CD4-positive, alpha-beta memory T cell (primary cell): Measurements from ENCODE around the gene SAPCD1. TPM values are rescaled to one million over a fixed set of nuclear protein-coding genes. Genes with fewer than 3 reads are reported as not detected.
A peak's percentile ranks its signal among the peaks of the same experiment; 100 is the strongest.

Experiments used
- CTCF ChIA-PET: fragments of 350-600 bp; sonication (Branson Sonifier 250); formaldehyde crosslinking; loops from one replicate; lab custom pipeline; 2021; ENCODE audit warnings: inconsistent platforms; ENCODE audit not compliant: partially characterized antibody; lab: Charles Lee
- POLR2A ChIA-PET: fragments of 350-600 bp; sonication (Branson Sonifier 250); formaldehyde crosslinking; loops from one replicate; lab custom pipeline; 2021; ENCODE audit not compliant: partially characterized antibody; lab: Charles Lee
- DNase-seq, 5 donors: peaks; one replicate each; pipeline versions ENCODE4 v3.0.0 to v3.0.0-alpha.2; 2020 to 2022; ENCODE audit warnings: mixed read lengths in 1 of 5
- H3K27ac ChIP-seq: one replicate; pipeline ENCODE4 v1.7.0; 2013; ENCODE audit warnings: low read depth, low read length
- H3K27me3 ChIP-seq: 2 replicates; pipeline ENCODE4 v1.7.0; 2013; ENCODE audit warnings: mild to moderate bottlenecking, low read length, moderate library complexity; ENCODE audit not compliant: insufficient read depth
- H3K36me3 ChIP-seq: 2 replicates; pipeline ENCODE4 v1.7.0; 2013; ENCODE audit warnings: mild to moderate bottlenecking, low read length, moderate library complexity; ENCODE audit not compliant: insufficient read depth
- H3K4me1 ChIP-seq: 2 replicates; pipeline ENCODE4 v1.7.0; 2013; ENCODE audit warnings: mild to moderate bottlenecking, low read length, moderate library complexity; ENCODE audit not compliant: insufficient read depth
- H3K4me3 ChIP-seq, 2 donors: one replicate each; pipeline ENCODE4 v1.7.0; 2013; ENCODE audit warnings: low read length in 2 of 2, mild to moderate bottlenecking in 1 of 2
- H3K9me3 ChIP-seq, 2 donors: one replicate each; pipeline ENCODE4 v1.7.0; 2013; ENCODE audit warnings: low read length in 2 of 2, control low read depth in 1 of 2; ENCODE audit not compliant: control insufficient read depth in 1 of 2
- H3K27ac Mint-ChIP-seq, 7 donors: one replicate each; pipeline ENCODE4 v1.8.0; 2020 to 2021; ENCODE audit warnings: mixed read lengths in 7 of 7, mild to moderate bottlenecking in 6 of 7, inconsistent platforms in 3 of 7, moderate library complexity in 3 of 7
- H3K27me3 Mint-ChIP-seq, 2 donors: one replicate each; pipeline ENCODE4 v1.8.0; 2020 to 2021; ENCODE audit warnings: mixed read lengths in 2 of 2
- H3K36me3 Mint-ChIP-seq, 2 donors: one replicate each; pipeline ENCODE4 v1.8.0; 2020 to 2021; ENCODE audit warnings: mixed read lengths in 2 of 2, inconsistent platforms in 1 of 2, mild to moderate bottlenecking in 1 of 2
- H3K4me1 Mint-ChIP-seq, 4 donors: one replicate each; pipeline ENCODE4 v1.8.0; 2020 to 2021; ENCODE audit warnings: mixed read lengths in 4 of 4, mild to moderate bottlenecking in 1 of 4
- H3K4me3 Mint-ChIP-seq, 8 donors: one replicate each; pipeline ENCODE4 v1.8.0; 2020 to 2021; ENCODE audit warnings: mixed read lengths in 8 of 8, mild to moderate bottlenecking in 7 of 8, moderate library complexity in 6 of 8, inconsistent platforms in 3 of 8
- H3K9me3 Mint-ChIP-seq, 8 donors: one replicate each; pipeline ENCODE4 v1.8.0; 2020 to 2021; ENCODE audit warnings: mixed read lengths in 8 of 8, mild to moderate bottlenecking in 5 of 8, inconsistent platforms in 3 of 8, moderate library complexity in 1 of 8
- intact Hi-C: fragments of 100-400 bp; cut with micrococcal nuclease; formaldehyde crosslinking; loops from one replicate; pipeline ENCODE4 v1.15.1; 2023
- polyA plus RNA-seq, 2 donors: library from polyadenylated mRNA; unstranded; fragments of 300-500 nt; fragmentation: Illumina TruSeq; gene quantifications; one replicate each; pipeline ENCODE4 v1.2.3, GENCODE V29; 2021
- total RNA-seq, 2 experiments: library from RNA; stranded (reverse); gene quantifications; one replicate each; pipeline ENCODE4 v1.2.3, GENCODE V29; 2021

SAPCD1 gene
- total and polyA plus RNA-seq, 4 experiments from 2014 or later = 0.89 to 3.7 (median 2.7) TPM; not detected in 1

DNA sequence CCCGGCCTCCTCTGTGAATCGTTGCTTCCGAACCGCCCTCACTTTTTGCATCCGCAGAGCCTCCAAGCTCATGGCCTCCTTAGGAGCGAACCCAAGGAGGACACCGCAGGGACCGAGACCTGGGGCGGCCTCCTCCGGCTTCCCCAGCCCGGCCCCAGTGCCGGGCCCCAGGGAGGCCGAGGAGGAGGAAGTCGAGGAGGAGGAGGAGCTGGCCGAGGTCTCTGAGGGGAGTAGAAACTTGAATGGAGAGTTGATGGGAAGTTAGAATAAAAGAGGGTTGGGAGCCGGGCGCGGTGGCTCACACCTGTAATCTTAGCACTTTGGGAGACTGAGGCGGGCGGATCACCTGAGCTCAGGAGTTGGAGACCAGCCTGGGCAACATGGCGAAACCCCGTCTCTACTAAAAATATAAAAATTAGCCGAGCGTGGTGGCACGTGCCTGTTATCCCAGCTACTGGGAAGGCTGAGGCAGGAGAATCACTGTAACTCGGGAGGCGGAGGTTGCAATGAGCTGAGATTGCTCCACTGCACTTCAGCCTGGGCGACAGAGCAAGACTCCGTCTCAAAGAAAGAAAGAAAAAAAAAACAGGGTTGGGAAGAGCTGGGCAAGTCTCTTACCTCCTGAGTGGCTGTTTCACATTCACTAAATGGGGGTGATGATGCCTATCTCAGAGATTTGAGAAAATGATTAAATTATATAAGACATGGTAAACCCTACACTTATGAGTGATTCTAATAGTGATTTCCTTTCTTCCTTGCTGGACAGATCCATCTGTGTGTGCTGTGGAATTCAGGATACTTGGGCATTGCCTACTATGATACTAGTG, 21.8 kb upstream of the SAPCD1 start:
- H3K36me3 ChIP-seq = no peaks in the 10 kb centered on the region
- H3K27ac ChIP-seq = peak overlapping the region; percentile 64
- H3K9me3 Mint-ChIP-seq = no peaks in the 10 kb centered on the region
- no peaks in the 10 kb centered on the region for H3K9me3 ChIP-seq
- H3K4me1 Mint-ChIP-seq = peaks cover 33 to 57% (median 47%) of the 10 kb centered on the region in 4 donors
- H3K4me1 ChIP-seq = peaks cover 42% of the 10 kb centered on the region
- H3K36me3 Mint-ChIP-seq = peaks cover 4 to 19% of the 10 kb centered on the region in 2 donors
- peak overlapping the region; percentile 82 for H3K4me3 ChIP-seq
- no peak for DNase-seq
- peak overlapping the region; percentile 86 to 99 (median 96) for H3K4me3 Mint-ChIP-seq
- intact Hi-C loops = no loop called here
- peak overlapping the region; percentile 94 to 97 (median 95) for H3K27ac Mint-ChIP-seq
- ChIA-PET CTCF (interaction anchor here (0.7 to 17.2 kb wide), 6 partner anchors 11 to 89 kb away, joined by 3 to 173 read pairs (median 12); partner anchors contain the start of genes HSPA1A, HSPA1B, HSPA1L and VWA7), POLR2A (interaction anchor here (0.6 to 8.9 kb wide), 19 partner anchors 13 to 450 kb away, joined by 3 to 81 read pairs (median 7); partner anchors contain the start of genes ABHD16A, BAG6, DDAH2 and GPANK1)
- H3K27me3 ChIP-seq = no peaks in the 10 kb centered on the region
- no peaks in the 10 kb centered on the region for H3K27me3 Mint-ChIP-seq

GRCh38 chr6:31741815-31742214, 20.6 kb upstream of the SAPCD1 start:
- intact Hi-C loops = no loop called here
- no peaks in the 10 kb centered on the region for H3K27me3 Mint-ChIP-seq
- Histone ChIP-seq H3K36me3 (no peaks in the 10 kb centered on the region), H3K4me3 (no peak overlapping the region), H3K4me1 (peaks cover 37% of the 10 kb centered on the region), H3K27me3 (no peaks in the 10 kb centered on the region), H3K9me3 (no peaks in the 10 kb centered on the region), H3K27ac (no peak overlapping the region)
- H3K4me3 Mint-ChIP-seq = peak overlapping the region in 7 of 8 donors; percentile 5 to 86 (median 58)
- H3K36me3 Mint-ChIP-seq = peaks cover 4 to 9% of the 10 kb centered on the region in 2 donors
- peak overlapping the region in 2 of 7 donors; percentile 77 to 94 for H3K27ac Mint-ChIP-seq
- ChIA-PET CTCF (interaction anchor here (3.3 to 17.2 kb wide), 2 partner anchors 31 to 49 kb away, joined by 15 to 173 read pairs; partner anchors contain the start of gene VWA7), POLR2A (interaction anchor here (0.9 to 1.0 kb wide), 2 partner anchors 54 to 57 kb away, joined by 3 read pairs; partner anchors contain the start of gene VARS1)
- no peak for DNase-seq
- no peaks in the 10 kb centered on the region for H3K9me3 Mint-ChIP-seq
- peaks cover 29 to 46% (median 38%) of the 10 kb centered on the region in 4 donors for H3K4me1 Mint-ChIP-seq

DNA sequence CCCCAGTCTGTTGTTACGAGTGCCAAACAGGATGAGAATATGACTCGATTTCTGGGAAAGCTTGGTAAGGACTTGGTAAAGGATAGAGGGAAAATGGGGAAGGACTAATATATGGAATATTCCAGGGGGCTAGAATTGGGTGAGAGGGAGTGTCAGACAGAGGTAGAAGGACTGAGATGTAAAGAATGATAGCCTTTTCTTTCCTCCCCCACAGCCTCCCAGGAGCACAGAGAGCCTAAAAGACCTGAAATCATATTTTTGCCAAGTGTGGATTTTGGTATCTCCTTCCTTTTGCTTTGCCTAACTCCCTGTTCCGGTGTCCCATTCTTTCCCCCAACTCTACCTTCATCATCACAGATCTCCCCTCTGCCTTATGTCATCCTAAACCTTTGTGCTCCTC, 19.6 kb upstream of the SAPCD1 start:
- Histone ChIP-seq H3K27me3 (no peaks in the 10 kb centered on the region), H3K9me3 (no peaks in the 10 kb centered on the region), H3K36me3 (no peaks in the 10 kb centered on the region), H3K27ac (no peak overlapping the region), H3K4me1 (peaks cover 27% of the 10 kb centered on the region), H3K4me3 (no peak overlapping the region)
- H3K4me1 Mint-ChIP-seq = peaks cover 20 to 38% (median 30%) of the 10 kb centered on the region in 4 donors
- no peak for DNase-seq
- ChIA-PET CTCF (no interaction called here), POLR2A (no interaction called here)
- H3K27me3 Mint-ChIP-seq = no peaks in the 10 kb centered on the region
- peaks cover 4 to 7% of the 10 kb centered on the region in 2 donors for H3K36me3 Mint-ChIP-seq
- intact Hi-C loops = no loop called here
- H3K4me3 Mint-ChIP-seq = peak overlapping the region in 1 of 8 donors; percentile 45
- peak overlapping the region in 1 of 7 donors; percentile 28 for H3K27ac Mint-ChIP-seq
- no peaks in the 10 kb centered on the region for H3K9me3 Mint-ChIP-seq

GRCh38 chr6:31744422-31744821, 18.0 kb upstream of the SAPCD1 start:
- Histone ChIP-seq H3K4me3 (no peak overlapping the region), H3K9me3 (no peaks in the 10 kb centered on the region), H3K27me3 (no peaks in the 10 kb centered on the region), H3K36me3 (no peaks in the 10 kb centered on the region), H3K4me1 (peaks cover 11% of the 10 kb centered on the region), H3K27ac (no peak overlapping the region)
- Mint-ChIP-seq H3K4me1 (peaks cover 6 to 23% (median 15%) of the 10 kb centered on the region in 4 donors), H3K4me3 (no peak overlapping the region), H3K27me3 (no peaks in the 10 kb centered on the region), H3K27ac (peak overlapping the region in 3 of 7 donors; percentile 7 to 64 (median 49)), H3K36me3 (peaks cover 4 to 6% of the 10 kb centered on the region in 2 donors), H3K9me3 (no peaks in the 10 kb centered on the region)
- CTCF ChIA-PET = no interaction called here
- DNase-seq = no peak
- POLR2A ChIA-PET = interaction anchor here (1.3 to 1.4 kb wide), 2 partner anchors 9 to 83 kb away, joined by 3 read pairs; partner anchors contain the start of genes CLIC1 and HSPA1B
- intact Hi-C loops = no loop called here

DNA sequence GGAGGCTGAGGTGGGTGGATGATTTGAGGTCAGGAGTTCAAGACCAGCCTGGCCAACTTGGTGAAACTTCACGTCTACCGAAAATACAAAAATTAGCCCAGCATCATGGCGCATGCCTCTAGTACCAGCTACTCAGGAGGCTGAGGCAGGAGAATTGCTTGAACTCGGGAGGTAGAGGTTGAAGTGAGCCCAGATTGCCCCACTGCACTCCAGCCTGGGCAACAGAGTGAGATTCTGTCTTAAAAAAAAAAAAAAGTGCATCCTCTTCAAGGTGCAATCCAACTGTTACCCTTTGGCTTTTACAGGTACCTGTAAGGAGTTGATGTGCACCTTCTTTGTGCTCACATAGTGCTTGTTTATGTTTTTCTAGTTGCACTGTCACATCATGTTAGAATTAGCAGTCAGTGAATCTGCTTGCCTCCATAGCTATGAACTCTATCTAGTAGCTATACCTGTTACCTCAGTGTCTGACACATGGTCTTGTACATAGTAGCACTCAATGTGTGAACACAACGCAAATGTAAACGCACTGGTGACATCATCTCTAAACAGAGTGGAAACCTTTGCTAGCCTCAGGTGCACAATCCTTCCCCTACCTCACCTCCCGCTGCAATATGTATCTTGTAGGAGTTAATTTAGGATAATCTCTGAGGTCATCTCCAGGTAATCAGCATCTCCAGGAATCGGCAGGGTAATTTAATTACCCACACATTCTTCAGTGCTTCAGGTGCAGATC, 13.0 kb upstream of the SAPCD1 start:
- Mint-ChIP-seq H3K27me3 (no peaks in the 10 kb centered on the region), H3K9me3 (no peaks in the 10 kb centered on the region), H3K4me1 (peaks cover 0 to 8% (median 3%) of the 10 kb centered on the region in 4 donors), H3K36me3 (peaks cover 0 to 4% of the 10 kb centered on the region in 2 donors), H3K27ac (no peak overlapping the region), H3K4me3 (no peak overlapping the region)
- DNase-seq = no peak
- H3K36me3 ChIP-seq = no peaks in the 10 kb centered on the region
- H3K9me3 ChIP-seq = no peaks in the 10 kb centered on the region
- no peak overlapping the region for H3K27ac ChIP-seq
- no peaks in the 10 kb centered on the region for H3K4me1 ChIP-seq
- no peak overlapping the region for H3K4me3 ChIP-seq
- ChIA-PET POLR2A (interaction anchor here (1.2 kb wide), 1 partner anchor 10 kb away, joined by 4 read pairs; the partner anchor contains the start of gene MSH5), CTCF (interaction anchor here (1.1 kb wide), 1 partner anchor 20 kb away, joined by 3 read pairs; no protein-coding TSS in a partner anchor)
- no peaks in the 10 kb centered on the region for H3K27me3 ChIP-seq
- intact Hi-C loops = no loop called here

DNA sequence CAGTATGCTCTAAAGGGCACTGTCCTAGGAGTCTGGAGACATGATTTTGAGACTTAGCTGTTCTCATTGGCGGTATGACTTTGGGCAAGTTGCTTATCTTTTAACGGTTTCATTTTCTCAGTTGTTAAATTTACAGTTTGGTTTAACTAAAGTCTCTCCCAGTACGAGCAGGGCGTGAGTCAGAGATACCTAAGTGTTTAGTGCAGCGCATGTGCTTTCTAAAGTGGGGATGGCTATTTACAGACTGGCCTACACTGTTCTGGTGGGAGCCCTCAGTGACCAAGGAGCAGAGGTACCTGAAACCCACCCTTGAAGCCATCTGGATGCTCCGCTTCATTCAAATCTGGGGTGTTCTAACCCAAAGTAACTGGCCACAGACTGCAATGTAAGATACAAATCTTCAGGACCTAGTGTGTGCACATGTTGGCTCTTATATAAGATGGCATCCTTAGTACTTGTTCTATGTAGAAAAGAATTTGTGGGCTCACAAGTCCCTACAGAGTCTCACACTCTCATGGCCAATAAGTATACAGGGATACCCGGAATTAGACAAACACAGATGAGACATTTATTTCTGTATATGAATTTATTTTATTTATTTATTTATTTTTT, 11.9 kb upstream of the SAPCD1 start:
- H3K36me3 ChIP-seq = no peaks in the 10 kb centered on the region
- H3K27ac Mint-ChIP-seq = no peak overlapping the region
- no peak overlapping the region for H3K4me3 ChIP-seq
- intact Hi-C loops = no loop called here
- ChIA-PET POLR2A (interaction anchor here (1.2 kb wide), 1 partner anchor 11 kb away, joined by 4 read pairs; the partner anchor contains the start of gene MSH5), CTCF (interaction anchor here (0.9 to 1.1 kb wide), 2 partner anchors 19 to 21 kb away, joined by 3 read pairs; no protein-coding TSS in a partner anchor)
- H3K9me3 ChIP-seq = no peaks in the 10 kb centered on the region
- H3K4me3 Mint-ChIP-seq = no peak overlapping the region
- H3K36me3 Mint-ChIP-seq = no peaks in the 10 kb centered on the region
- no peaks in the 10 kb centered on the region for H3K9me3 Mint-ChIP-seq
- DNase-seq = no peak
- H3K27ac ChIP-seq = no peak overlapping the region
- peaks cover 0 to 8% (median 2%) of the 10 kb centered on the region in 4 donors for H3K4me1 Mint-ChIP-seq
- H3K27me3 ChIP-seq = no peaks in the 10 kb centered on the region
- H3K27me3 Mint-ChIP-seq = no peaks in the 10 kb centered on the region
- no peaks in the 10 kb centered on the region for H3K4me1 ChIP-seq
